IMR-90 (cell line): ENCODE data around the gene KMT2E. TPM values are rescaled to one million over a fixed set of nuclear protein-coding genes. Genes with fewer than 3 reads are reported as not detected.

ENCODE experiments used
- ATAC-seq: fragments of 200-7000 bp; cut with Tn5 transposase; 2 replicates; pipeline ENCODE4 v1.9.1; 2020; ENCODE audit warnings: low read depth, mild to moderate bottlenecking, moderate library complexity
- BruUV-seq: library from RNA; stranded (reverse); fragments of 400-500 nt; replicated peaks from 2 replicates; lab custom pipeline; 2021; lab: Mats Ljungman, UMichigan
- CTCF ChIA-PET: fragments of 300-600 bp; formaldehyde crosslinking; extraction: SDS; loops from one replicate; lab custom pipeline; 2021; ENCODE audit warnings: antibody characterized with exemption; lab: Yijun Ruan, JAX
- POLR2A ChIA-PET: fragments of 300-600 bp; sonication (Branson Sonifier 250); formaldehyde crosslinking; loops from one replicate; lab custom pipeline; 2022; ENCODE audit warnings: antibody characterized with exemption; ENCODE audit not compliant: unreplicated experiment; lab: Charles Lee
- DNase-seq: peaks from one replicate; pipeline ENCODE4 v3.0.0; 2013
- H2AFZ ChIP-seq: replicated peaks from 2 replicates; pipeline ENCODE3; 2013; ENCODE audit warnings: low read length, mild to moderate bottlenecking; ENCODE audit not compliant: poor library complexity
- H2AK5ac ChIP-seq: 2 replicates; pipeline ENCODE4 v1.6.1; 2013; ENCODE audit warnings: low read depth, low read length, inconsistent platforms
- H2AK9ac ChIP-seq: replicated peaks from 2 replicates; pipeline ENCODE3; 2013; ENCODE audit warnings: mild to moderate bottlenecking, low read depth, low read length, moderate library complexity; ENCODE audit not compliant: poor library complexity
- H2BK120ac ChIP-seq: 2 replicates; pipeline ENCODE4 v1.6.1; 2013; ENCODE audit warnings: low read depth, low read length, inconsistent platforms
- H2BK15ac ChIP-seq: 3 replicates; pipeline ENCODE4 v1.6.1; 2013; ENCODE audit warnings: low read depth, low read length, inconsistent platforms
- H2BK20ac ChIP-seq: 2 replicates; pipeline ENCODE4 v1.6.1; 2013; ENCODE audit warnings: low read depth, mild to moderate bottlenecking, inconsistent platforms, low read length, moderate library complexity
- H2BK5ac ChIP-seq: 2 replicates; pipeline ENCODE4 v1.6.1; 2013; ENCODE audit warnings: mild to moderate bottlenecking, low read depth, low read length, inconsistent platforms; ENCODE audit not compliant: poor library complexity, severe bottlenecking
- H3K14ac ChIP-seq: replicated peaks from 2 replicates; pipeline ENCODE4 v1.6.1; 2013; ENCODE audit warnings: low read depth, low read length, inconsistent platforms
- H3K18ac ChIP-seq: 2 replicates; pipeline ENCODE4 v1.6.1; 2013; ENCODE audit warnings: low read depth, low read length, control low read depth
- H3K23ac ChIP-seq: 2 replicates; pipeline ENCODE4 v1.6.1; 2013; ENCODE audit warnings: low read depth, low read length, inconsistent platforms
- H3K27ac ChIP-seq: 2 replicates; pipeline ENCODE4 v1.5.1; 2013; ENCODE audit warnings: mild to moderate bottlenecking, control low read depth, low read length; ENCODE audit not compliant: insufficient read depth
- H3K27me3 ChIP-seq: 2 replicates; pipeline ENCODE4 v1.6.1; 2013; ENCODE audit warnings: low read length; ENCODE audit not compliant: control insufficient read depth, insufficient read depth
- H3K36me3 ChIP-seq: 2 replicates; pipeline ENCODE4 v1.6.1; 2013; ENCODE audit warnings: low read length, mixed read lengths; ENCODE audit not compliant: control insufficient read depth, insufficient read depth
- H3K4ac ChIP-seq: 2 replicates; pipeline ENCODE4 v1.6.1; 2013; ENCODE audit warnings: low read depth, low read length, inconsistent platforms
- H3K4me1 ChIP-seq: 2 replicates; pipeline ENCODE4 v1.6.1; 2013; ENCODE audit warnings: low read length, mixed read lengths; ENCODE audit not compliant: control insufficient read depth, insufficient read depth
- H3K4me2 ChIP-seq: 2 replicates; pipeline ENCODE4 v1.6.1; 2013; ENCODE audit warnings: low read depth, mild to moderate bottlenecking, control low read depth, low read length, moderate library complexity
- H3K4me3 ChIP-seq: 2 replicates; pipeline ENCODE4 v1.5.1; 2013; ENCODE audit warnings: low read depth, mild to moderate bottlenecking, control low read depth, low read length, moderate library complexity; ENCODE audit not compliant: insufficient read depth
- H3K56ac ChIP-seq: 2 replicates; pipeline ENCODE4 v1.6.1; 2013; ENCODE audit warnings: low read length, inconsistent platforms; ENCODE audit not compliant: insufficient read depth; ENCODE audit errors: extremely low read depth
- H3K79me1 ChIP-seq, 2 experiments: 2 replicates each; pipeline ENCODE4 v1.6.1; 2013; ENCODE audit warnings: low read length in 2 of 2, inconsistent platforms in 1 of 2, low read depth in 1 of 2
- H3K9ac ChIP-seq: 2 replicates; pipeline ENCODE4 v1.6.1; 2013; ENCODE audit warnings: low read depth, low read length, control low read depth
- H3K9me1 ChIP-seq: 2 replicates; pipeline ENCODE4 v1.6.1; 2013; ENCODE audit warnings: low read length, inconsistent platforms; ENCODE audit not compliant: insufficient read depth
- H3K9me3 ChIP-seq: 2 replicates; pipeline ENCODE4 v1.6.1; 2013; ENCODE audit warnings: low read length; ENCODE audit not compliant: control insufficient read depth, insufficient read depth
- H4K20me1 ChIP-seq: 2 replicates; pipeline ENCODE4 v1.6.1; 2013; ENCODE audit warnings: low read length, inconsistent platforms; ENCODE audit not compliant: insufficient read depth
- H4K5ac ChIP-seq: 2 replicates; pipeline ENCODE4 v1.6.1; 2013; ENCODE audit warnings: mild to moderate bottlenecking, low read depth, low read length, control low read depth
- H4K8ac ChIP-seq, 2 experiments: 2 replicates each; pipeline ENCODE4 v1.6.1; 2013; ENCODE audit warnings: low read depth in 2 of 2, low read length in 2 of 2, control low read depth in 1 of 2, inconsistent platforms in 1 of 2
- H4K91ac ChIP-seq: 2 replicates; pipeline ENCODE4 v1.6.1; 2013; ENCODE audit warnings: low read depth, low read length, inconsistent platforms; ENCODE audit not compliant: insufficient read depth
- CEBPB ChIP-seq: IDR thresholded peaks from 2 replicates; pipeline ENCODE4 v1.6.1; 2012; ENCODE audit warnings: low read depth, low read length, improper control_type of control experiment
- CHD1 ChIP-seq: IDR thresholded peaks from 2 replicates; pipeline ENCODE4 v1.6.1; 2012; ENCODE audit warnings: low read depth, low read length, improper control_type of control experiment
- ELK1 ChIP-seq: fragments of 150-350 bp; IDR thresholded peaks from 2 replicates; pipeline ENCODE4 v1.6.1; 2016; ENCODE audit warnings: low read depth, mild to moderate bottlenecking, low read length, moderate library complexity, borderline replicate concordance
- MAFK ChIP-seq: IDR thresholded peaks from 2 replicates; pipeline ENCODE4 v1.6.1; 2012; ENCODE audit warnings: low read depth, low read length, improper control_type of control experiment
- MAZ ChIP-seq: IDR thresholded peaks from 2 replicates; pipeline ENCODE4 v1.6.1; 2012; ENCODE audit warnings: low read depth, mild to moderate bottlenecking, low read length, improper control_type of control experiment, moderate library complexity, borderline replicate concordance
- MXI1 ChIP-seq: IDR thresholded peaks from 2 replicates; pipeline ENCODE4 v1.6.1; 2012; ENCODE audit warnings: low read depth, mild to moderate bottlenecking, low read length, moderate library complexity, borderline replicate concordance
- NFE2L2 ChIP-seq: fragments of 150-350 bp; IDR thresholded peaks from 2 replicates; pipeline ENCODE4 v1.6.1; 2016; ENCODE audit warnings: low read depth, mild to moderate bottlenecking, low read length
- POLR2A ChIP-seq: IDR thresholded peaks from 2 replicates; pipeline ENCODE4 v1.6.1; 2012; ENCODE audit warnings: mild to moderate bottlenecking, low read depth, low read length
- RAD21 ChIP-seq: IDR thresholded peaks from 2 replicates; pipeline ENCODE4 v1.6.1; 2012; ENCODE audit warnings: low read length, improper control_type of control experiment
- RCOR1 ChIP-seq: IDR thresholded peaks from 2 replicates; pipeline ENCODE4 v1.6.1; 2012; ENCODE audit warnings: mild to moderate bottlenecking, low read length, improper control_type of control experiment; ENCODE audit not compliant: insufficient replicate concordance
- RFX5 ChIP-seq: IDR thresholded peaks from 2 replicates; pipeline ENCODE4 v1.8.0; 2012; ENCODE audit warnings: low read depth, mild to moderate bottlenecking, low read length, moderate library complexity
- SMC3 ChIP-seq: fragments of 150-350 bp; IDR thresholded peaks from 2 replicates; pipeline ENCODE4 v1.6.1; 2016; ENCODE audit warnings: low read depth, mild to moderate bottlenecking, antibody characterized with exemption, low read length, moderate library complexity
- WGBS, 2 experiments: methylation state at CpG; one replicate each; pipeline versions ENCODE4 v1.1.5 to v1.1.7; 2013; ENCODE audit warnings: missing lambda C conversion rate in 2 of 2; ENCODE audit not compliant: insufficient read length in 1 of 2; ENCODE audit errors: extremely low coverage in 2 of 2; 5-methylcytosine and 5-hydroxymethylcytosine counted together
- dilution Hi-C: fragments of 300-500 bp; cut with HindIII; formaldehyde crosslinking; loops from one replicate; pipeline ENCODE4 v1.14.3; 2018; ENCODE audit warnings: low sequenced_read_pairs; ENCODE audit not compliant: unreplicated experiment
- in situ Hi-C: fragments of 300-500 bp; cut with MboI; formaldehyde crosslinking; loops from 3 replicates; pipeline ENCODE4 v1.14.3; 2019; ENCODE audit warnings: low sequenced_read_pairs, inconsistent platforms, mixed read lengths
- intact Hi-C: fragments of 100-400 bp; cut with micrococcal nuclease; formaldehyde crosslinking; loops from 2 replicates; pipeline ENCODE4 v1.10.0; 2022
- polyA plus RNA-seq, 3 experiments: library from polyadenylated mRNA; depleted of rRNA; stranded (reverse); fragments of >200 nt; gene quantifications; 2 replicates each; pipeline ENCODE4 v1.2.3, GENCODE V29; 2012; ENCODE audit warnings: low replicate concordance in 1 of 3
- total RNA-seq: library from RNA; depleted of rRNA; stranded (reverse); fragments of >200 nt; gene quantifications from 2 replicates; pipeline ENCODE4 v1.2.3, GENCODE V29; 2012
- TF ChIP-seq, protein P1 (sequence below): fragments of 150-350 bp; IDR thresholded peaks from 2 replicates; pipeline ENCODE4 v1.6.1; 2017; ENCODE audit warnings: mild to moderate bottlenecking, antibody characterized with exemption, low read length, low read depth

Gene KMT2E
- total and polyA plus RNA-seq, 2 of the 4 experiments (the other 2 are of a cell fraction) = 16.8 to 79.2 TPM

DNA sequence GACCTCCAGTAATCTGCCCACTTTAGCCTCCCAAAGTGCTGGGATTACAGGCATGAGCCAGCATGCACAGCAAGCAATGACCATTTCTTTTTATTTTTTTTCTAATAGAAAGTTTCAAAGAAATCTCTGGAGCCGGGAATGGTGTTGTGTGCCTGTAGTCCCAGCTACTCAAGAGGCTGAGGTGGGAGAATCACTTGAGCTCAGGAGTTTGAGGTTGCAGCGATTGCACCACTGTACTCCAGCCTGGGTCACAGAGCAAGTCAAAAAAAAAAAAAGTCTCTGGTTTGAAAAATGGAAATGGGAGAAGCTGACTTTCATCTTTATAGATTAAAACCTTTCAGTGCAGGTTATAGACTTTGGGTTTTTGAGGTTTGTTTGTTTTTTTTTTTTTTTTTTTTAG is 44.8 kb upstream of the KMT2E start:
- Histone ChIP-seq H3K4me1 (peaks cover 25% of the 10 kb centered on the region), H3K23ac (no peak overlapping the region), H2AK9ac (no peak overlapping the region), H2AFZ (no peak overlapping the region), H3K27ac (no peak overlapping the region), H3K4me3 (no peak overlapping the region), H3K79me1 (peaks cover 0 to 26% of the 10 kb centered on the region in 2 experiments; a peak in 2 of 4 replicates), H3K9me1 (peaks cover 24% of the 10 kb centered on the region), H2BK5ac (no peak overlapping the region), H2BK15ac (no peak overlapping the region), H3K4me2 (no peak overlapping the region), H3K27me3 (no peaks in the 10 kb centered on the region), H4K5ac (no peak overlapping the region), H3K18ac (no peak overlapping the region), H4K20me1 (no peaks in the 10 kb centered on the region), H3K4ac (peak overlapping the region; percentile 33), H4K91ac (no peak overlapping the region), H3K36me3 (no peaks in the 10 kb centered on the region), H2AK5ac (no peak overlapping the region; the same call in 1 of the 2 replicates), H3K14ac (no peak overlapping the region), H3K56ac (no peak overlapping the region), H3K9ac (no peak overlapping the region), H2BK120ac (no peak overlapping the region), H4K8ac (no peak overlapping the region), H2BK20ac (no peak overlapping the region), H3K9me3 (no peaks in the 10 kb centered on the region)
- DNase-seq (no peak), ATAC-seq (no peak)
- TF ChIP-seq POLR2A = no peak
- TF ChIP-seq NFE2L2 = no peak
- no peak for TF ChIP-seq MXI1
- no peak for TF ChIP-seq CEBPB
- no peak for TF ChIP-seq RFX5
- no peak for TF ChIP-seq CHD1
- TF ChIP-seq SMC3 = no peak
- no peak for TF ChIP-seq MAFK
- no peak for TF ChIP-seq ELK1
- TF ChIP-seq MAZ = no peak
- TF ChIP-seq RCOR1 = no peak
- TF ChIP-seq RAD21 = no peak
- TF ChIP-seq, protein P1, sequence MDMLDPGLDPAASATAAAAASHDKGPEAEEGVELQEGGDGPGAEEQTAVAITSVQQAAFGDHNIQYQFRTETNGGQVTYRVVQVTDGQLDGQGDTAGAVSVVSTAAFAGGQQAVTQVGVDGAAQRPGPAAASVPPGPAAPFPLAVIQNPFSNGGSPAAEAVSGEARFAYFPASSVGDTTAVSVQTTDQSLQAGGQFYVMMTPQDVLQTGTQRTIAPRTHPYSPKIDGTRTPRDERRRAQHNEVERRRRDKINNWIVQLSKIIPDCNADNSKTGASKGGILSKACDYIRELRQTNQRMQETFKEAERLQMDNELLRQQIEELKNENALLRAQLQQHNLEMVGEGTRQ = no peak
- ChIA-PET CTCF (interaction anchor here (1.0 to 1.1 kb wide), 2 partner anchors 24 to 172 kb away, joined by 3 to 4 read pairs; no protein-coding TSS in a partner anchor), POLR2A (no interaction called here)
- WGBS, 2 experiments = no CpG with 5 or more reads among the region's 2 CpGs
- in situ Hi-C loops = no loop called here
- no TSS peak for BruUV-seq
- intact Hi-C loops = no loop called here
- dilution Hi-C loops = no loop called here
